Thymus (tissue), 14 donors: ENCODE data around the gene COX8A. TPM values are rescaled to one million over a fixed set of nuclear protein-coding genes. Genes with fewer than 3 reads are reported as not detected.
A peak's percentile ranks its signal among the peaks of the same experiment; 100 is the strongest.

Source experiments
- DNase-seq, 9 donors: peaks; one replicate each; pipeline ENCODE4 v3.0.0-alpha.2; 2013; ENCODE audit warnings: low spot score in 9 of 9, low read depth in 6 of 9, missing footprints in 1 of 9
- H3K27ac ChIP-seq, 2 donors: one replicate each; pipeline ENCODE4 v1.5.1; 2013; ENCODE audit warnings: control low read depth in 1 of 2, low read depth in 1 of 2, low read length in 1 of 2, mild to moderate bottlenecking in 1 of 2, moderate library complexity in 1 of 2
- H3K27me3 ChIP-seq, 2 donors: one replicate each; pipeline ENCODE4 v1.5.1; 2013; ENCODE audit warnings: low read length in 1 of 2; ENCODE audit not compliant: control insufficient read depth in 2 of 2, insufficient read depth in 1 of 2
- H3K36me3 ChIP-seq, 2 donors: one replicate each; pipeline ENCODE4 v1.5.1; 2013; ENCODE audit warnings: low read length in 1 of 2, mild to moderate bottlenecking in 1 of 2, moderate library complexity in 1 of 2; ENCODE audit not compliant: control insufficient read depth in 2 of 2, insufficient read depth in 2 of 2
- H3K4me1 ChIP-seq, 2 donors: one replicate each; pipeline ENCODE4 v1.5.1; 2013; ENCODE audit warnings: low read length in 2 of 2; ENCODE audit not compliant: control insufficient read depth in 2 of 2, insufficient read depth in 2 of 2
- H3K4me3 ChIP-seq, 2 donors: one replicate each; pipeline ENCODE4 v1.5.1; 2013; ENCODE audit warnings: low read length in 2 of 2, control low read depth in 1 of 2, mild to moderate bottlenecking in 1 of 2
- H3K9me3 ChIP-seq, 2 donors: one replicate each; pipeline ENCODE4 v1.5.1; 2013; ENCODE audit warnings: low read length in 1 of 2, mild to moderate bottlenecking in 1 of 2; ENCODE audit not compliant: control insufficient read depth in 2 of 2, insufficient read depth in 1 of 2
- WGBS: extraction: QIAGEN DNeasy Blood & Tissue Kit; methylation state at CpG from one replicate; pipeline ENCODE4 v1.1.7; 2013; 5-methylcytosine and 5-hydroxymethylcytosine counted together
- long read RNA-seq, 10 donors: transcript quantifications; one replicate each; lab custom pipeline, GENCODE V29; 2026
- polyA plus RNA-seq: library from polyadenylated mRNA; stranded (reverse); fragments of 200-250 nt; gene quantifications from one replicate; pipeline ENCODE4 v1.2.3, GENCODE V29; 2013
- total RNA-seq: library from RNA; stranded (reverse); fragments of 120-200 nt; gene quantifications from one replicate; pipeline ENCODE4 v1.2.4, GENCODE V29; 2013
- donor health status: healthy.

Gene COX8A
- total RNA-seq (418 TPM), polyA plus RNA-seq (411 TPM)
- long read RNA-seq, donor 1, transcript COX8A-201 (2 exons, 507 nt): major isoform, 34 of 40 reads
- long read RNA-seq, donor 1, partial matches to known transcripts: 6 of 40 reads
- long read RNA-seq, donor 1, other reads (novel, unspliced or antisense): 0 of 40 reads
- long read RNA-seq, donor 2: 0 reads
- long read RNA-seq, donor 3, transcript COX8A-201 (2 exons, 507 nt): major isoform, 514 of 546 reads
- long read RNA-seq, donor 3, partial matches to known transcripts: 32 of 546 reads
- long read RNA-seq, donor 3, other reads (novel, unspliced or antisense): 0 of 546 reads
- long read RNA-seq, donor 4, transcript COX8A-201 (2 exons, 507 nt): major isoform, 206 of 226 reads
- long read RNA-seq, donor 4, partial matches to known transcripts: 20 of 226 reads
- long read RNA-seq, donor 4, other reads (novel, unspliced or antisense): 0 of 226 reads
- long read RNA-seq, donor 5, transcript COX8A-201 (2 exons, 507 nt): major isoform, 586 of 648 reads
- long read RNA-seq, donor 5, partial matches to known transcripts: 62 of 648 reads
- long read RNA-seq, donor 5, other reads (novel, unspliced or antisense): 0 of 648 reads
- long read RNA-seq, donor 6, transcript COX8A-201 (2 exons, 507 nt): major isoform, 180 of 187 reads
- long read RNA-seq, donor 6, partial matches to known transcripts: 7 of 187 reads
- long read RNA-seq, donor 6, other reads (novel, unspliced or antisense): 0 of 187 reads
- long read RNA-seq, donor 7, transcript COX8A-201 (2 exons, 507 nt): major isoform, 330 of 369 reads
- long read RNA-seq, donor 7, partial matches to known transcripts: 39 of 369 reads
- long read RNA-seq, donor 7, other reads (novel, unspliced or antisense): 0 of 369 reads
- long read RNA-seq, donor 8, transcript COX8A-201 (2 exons, 507 nt): major isoform, 120 of 120 reads
- long read RNA-seq, donor 8, partial matches to known transcripts: 0 of 120 reads
- long read RNA-seq, donor 8, other reads (novel, unspliced or antisense): 0 of 120 reads
- long read RNA-seq, donor 9, transcript COX8A-201 (2 exons, 507 nt): major isoform, 205 of 205 reads
- long read RNA-seq, donor 9, partial matches to known transcripts: 0 of 205 reads
- long read RNA-seq, donor 9, other reads (novel, unspliced or antisense): 0 of 205 reads
- long read RNA-seq, donor 10, transcript COX8A-201 (2 exons, 507 nt): major isoform, 291 of 291 reads
- long read RNA-seq, donor 10, partial matches to known transcripts: 0 of 291 reads
- long read RNA-seq, donor 10, other reads (novel, unspliced or antisense): 0 of 291 reads

DNA sequence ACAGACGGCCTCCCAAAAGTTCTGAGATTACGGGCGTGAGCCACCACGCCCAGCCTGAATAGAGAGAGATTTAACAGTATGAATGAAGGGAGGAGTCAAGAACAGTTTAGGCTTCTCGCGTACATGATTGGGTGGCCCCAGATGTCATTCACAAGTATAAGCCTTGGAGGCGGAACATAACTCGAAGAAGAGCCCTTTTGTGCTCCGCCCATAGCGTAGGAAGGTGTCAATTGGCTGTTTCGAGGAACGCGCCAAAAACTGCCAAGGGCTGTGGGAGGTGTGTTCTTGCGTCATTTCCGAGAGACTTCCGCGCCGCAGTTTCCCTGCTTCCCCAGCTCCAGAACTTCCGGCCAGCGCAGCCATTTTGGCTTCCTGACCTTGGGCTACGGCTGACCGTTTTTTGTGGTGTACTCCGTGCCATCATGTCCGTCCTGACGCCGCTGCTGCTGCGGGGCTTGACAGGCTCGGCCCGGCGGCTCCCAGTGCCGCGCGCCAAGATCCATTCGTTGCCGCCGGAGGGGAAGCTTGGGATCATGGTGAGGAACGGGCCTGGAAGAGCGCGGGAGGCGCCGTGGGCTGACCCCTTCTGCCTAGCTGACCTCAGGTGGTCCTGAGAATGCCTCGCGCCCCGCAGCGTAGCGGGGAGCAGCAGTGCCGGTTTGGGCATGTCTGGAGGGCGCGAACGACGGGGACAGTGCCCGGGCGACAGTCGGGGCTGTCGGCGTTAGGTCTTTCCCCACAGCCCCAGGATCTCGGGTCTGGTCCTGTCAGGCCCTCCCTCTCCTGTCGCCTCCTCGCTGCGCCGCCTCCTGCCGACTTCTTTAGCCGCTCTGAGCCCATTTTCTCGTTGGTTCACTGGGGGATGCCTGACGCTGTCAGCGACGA is at the start of gene COX8A:
TSS of gene COX8A (plus strand) at position 362 of the 885 bp plus-strand sequence. CDS start at position 423, 61 bp downstream.
- WGBS: under 1% methylated on average over 67 of the region's 67 CpGs
- peaks cover 7 to 19% of the 10 kb centered on the region in 2 donors for H3K4me1 ChIP-seq
- peak within 1 kb of the TSS; percentile 85 to 95 for H3K27ac ChIP-seq

GRCh38 chr11:63929616-63930015 is 44.8 kb upstream of the COX8A start:
- H3K4me3 ChIP-seq: no peak overlapping the region
- no peaks in the 10 kb centered on the region for H3K36me3 ChIP-seq
- H3K27me3 ChIP-seq: peaks cover 0 to 4% of the 10 kb centered on the region in 2 donors
- DNase-seq: no peak
- H3K27ac ChIP-seq: no peak overlapping the region
- 96% methylated on average over 5 of the region's 5 CpGs for WGBS
- no peaks in the 10 kb centered on the region for H3K4me1 ChIP-seq
- H3K9me3 ChIP-seq: no peaks in the 10 kb centered on the region

More for the DNA sequence above, at the start of gene COX8A:
- Histone ChIP-seq H3K36me3 (peaks cover 14 to 22% of the 10 kb centered on the region in 2 donors), H3K27me3 (no peaks in the 10 kb centered on the region), H3K9me3 (no peaks in the 10 kb centered on the region), H3K4me3 (peak within 1 kb of the TSS; percentile 69 to 91)
- peak; percentile 95 to 100 (median 99) for DNase-seq

DNA sequence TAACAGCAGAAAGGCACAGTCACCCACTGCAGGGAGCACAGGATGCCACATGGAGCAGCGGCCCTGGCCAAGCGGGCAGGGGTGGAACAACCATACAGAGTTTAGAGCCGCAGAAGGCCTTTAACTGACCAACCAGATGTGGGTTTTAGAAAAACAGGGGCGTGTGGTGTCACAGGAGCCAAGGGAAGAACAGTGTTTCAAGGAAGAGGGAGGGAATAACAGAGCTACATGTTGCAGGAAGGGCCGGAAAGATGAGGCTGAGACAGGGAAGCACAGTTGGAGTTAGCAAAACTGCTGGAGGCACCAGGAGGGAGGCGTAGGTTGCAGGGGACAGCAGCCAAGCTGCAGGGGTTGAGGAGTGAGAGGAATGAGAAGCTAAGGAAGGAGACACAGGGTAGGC is 43.4 kb upstream of the COX8A start:
- Histone ChIP-seq H3K36me3 (no peaks in the 10 kb centered on the region), H3K4me1 (no peaks in the 10 kb centered on the region), H3K27ac (no peak overlapping the region), H3K9me3 (no peaks in the 10 kb centered on the region), H3K4me3 (no peak overlapping the region), H3K27me3 (peaks cover 0 to 4% of the 10 kb centered on the region in 2 donors)
- WGBS: 96% methylated on average over 6 of the region's 6 CpGs
- DNase-seq: no peak

GRCh38 chr11:63931876-63932275 is 42.5 kb upstream of the COX8A start:
- DNase-seq: no peak
- Histone ChIP-seq H3K36me3 (no peaks in the 10 kb centered on the region), H3K27ac (no peak overlapping the region), H3K27me3 (peaks cover 0 to 4% of the 10 kb centered on the region in 2 donors), H3K9me3 (no peaks in the 10 kb centered on the region), H3K4me3 (no peak overlapping the region), H3K4me1 (no peaks in the 10 kb centered on the region)
- WGBS: 94% methylated on average over 12 of the region's 12 CpGs

DNA sequence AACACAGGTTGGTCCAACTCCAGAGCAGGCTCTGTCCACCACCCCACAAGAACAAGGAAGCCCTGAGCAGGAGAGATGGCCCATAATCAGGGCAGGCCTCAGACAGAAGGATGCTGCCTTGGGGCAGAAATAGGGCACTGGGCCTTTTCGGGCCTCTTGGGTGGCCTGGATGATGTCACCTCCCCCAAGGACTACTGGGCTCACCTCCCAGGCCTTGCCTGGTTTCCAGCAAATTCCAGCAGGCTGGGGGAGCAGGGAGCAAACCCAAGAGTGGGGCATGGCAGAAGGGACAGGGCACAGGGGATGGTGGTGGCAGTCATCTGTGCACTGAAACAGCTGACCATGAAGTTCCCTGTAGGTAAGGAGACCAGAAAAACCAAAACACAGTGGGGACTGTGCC is 41.0 kb upstream of the COX8A start:
- Histone ChIP-seq H3K27ac (no peak overlapping the region), H3K4me3 (no peak overlapping the region), H3K27me3 (peaks cover 0 to 1% of the 10 kb centered on the region in 2 donors), H3K36me3 (no peaks in the 10 kb centered on the region), H3K4me1 (peaks cover 0 to 6% of the 10 kb centered on the region in 2 donors), H3K9me3 (no peaks in the 10 kb centered on the region)
- 93% methylated on average over 1 of the region's 1 CpG for WGBS
- DNase-seq: no peak

GRCh38 chr11:63937713-63938478 is 36.5 kb upstream of the COX8A start:
- Histone ChIP-seq H3K27me3 (no peaks in the 10 kb centered on the region), H3K27ac (peak overlapping the region in 1 of 2 donors; percentile 59), H3K4me3 (peak overlapping the region; percentile 71 to 85), H3K4me1 (peaks cover 4 to 17% of the 10 kb centered on the region in 2 donors), H3K36me3 (peaks cover 3% of the 10 kb centered on the region in 2 donors), H3K9me3 (no peaks in the 10 kb centered on the region)
- 23% methylated on average over 30 of the region's 30 CpGs for WGBS
- peak in 1 of 9 donors; percentile 30 for DNase-seq

DNA sequence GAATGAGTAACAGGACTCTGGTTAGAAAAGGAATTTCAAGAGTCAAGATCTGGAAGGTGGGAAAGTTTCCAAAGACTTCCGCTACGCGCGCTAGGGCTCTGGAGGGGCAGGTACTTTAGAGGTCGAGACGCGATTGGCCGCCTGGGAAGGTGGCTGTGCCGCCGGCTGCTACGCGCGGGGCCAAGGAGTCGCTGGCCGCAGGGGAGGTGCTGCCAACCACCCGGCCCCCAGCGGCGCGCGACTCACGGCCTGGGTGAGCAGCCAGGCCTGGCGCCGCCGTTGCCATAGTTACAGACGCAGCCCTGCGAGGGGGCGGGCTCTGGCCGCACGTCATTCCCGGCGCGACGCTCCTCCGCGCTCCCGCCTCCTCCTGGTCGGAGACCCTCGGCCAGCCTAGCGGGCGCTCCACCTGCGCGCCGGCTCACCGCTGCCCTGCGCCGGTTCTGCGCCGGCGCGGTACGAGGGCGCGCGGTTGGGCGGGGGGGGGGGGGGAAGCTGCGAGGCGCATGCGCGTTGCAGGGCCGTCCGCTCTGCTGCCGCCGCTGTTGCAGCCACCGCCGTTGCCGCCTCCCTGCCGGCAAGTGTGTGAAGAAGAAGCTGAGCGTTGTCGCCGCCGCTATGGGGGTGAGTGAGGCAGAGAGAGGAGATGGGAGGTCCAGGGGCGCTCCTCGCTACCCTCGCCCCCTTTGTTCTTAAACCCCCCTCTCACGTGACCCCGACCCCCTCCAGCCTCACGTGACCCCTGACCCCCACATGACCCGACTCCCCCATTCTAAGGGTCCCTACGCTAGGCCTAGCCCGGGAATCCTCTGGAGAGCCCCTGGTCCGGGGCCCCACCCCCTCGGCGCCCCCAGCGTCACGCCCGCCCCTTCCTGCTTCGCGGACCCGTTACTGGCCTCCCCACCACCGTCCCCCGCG is 35.7 kb upstream of the COX8A start, which contains the start of gene NAA40:
TSS of gene NAA40 (plus strand) at position 524 of the 918 bp plus-strand sequence. CDS start at position 619, 95 bp downstream.
- Histone ChIP-seq H3K9me3 (no peaks in the 10 kb centered on the region), H3K27me3 (no peaks in the 10 kb centered on the region), H3K36me3 (peaks cover 3 to 9% of the 10 kb centered on the region in 2 donors), H3K4me3 (peak within 1 kb of the TSS; percentile 71 to 85), H3K4me1 (peaks cover 4 to 17% of the 10 kb centered on the region in 2 donors), H3K27ac (peak within 1 kb of the TSS; percentile 76 to 87)
- WGBS: under 1% methylated on average over 89 of the region's 92 CpGs
- peak in 8 of 9 donors; percentile 66 to 93 (median 84) for DNase-seq
